GM21367 (cell line): ENCODE data around the gene PINLYP.

Source experiments
- ATAC-seq: cut with Tn5 transposase; IDR thresholded peaks from one replicate; pipeline ENCODE4 v1.9.1; 2021; ENCODE audit not compliant: unreplicated experiment

The PINLYP gene

GRCh38 chr19:43575156-43575950 lies at the start of gene PINLYP, which contains the start of gene XRCC1:
PINLYP (plus strand) TSS chr19:43575801; CDS start chr19:43577192, 1,391 bp downstream.
XRCC1 (minus strand) TSS chr19:43575527; CDS start chr19:43575458, 69 bp downstream.
- peak; percentile 89 for ATAC-seq

GRCh38 chr19:43525836-43526771 lies 49.5 kb upstream of the PINLYP start:
- no peak for ATAC-seq

DNA sequence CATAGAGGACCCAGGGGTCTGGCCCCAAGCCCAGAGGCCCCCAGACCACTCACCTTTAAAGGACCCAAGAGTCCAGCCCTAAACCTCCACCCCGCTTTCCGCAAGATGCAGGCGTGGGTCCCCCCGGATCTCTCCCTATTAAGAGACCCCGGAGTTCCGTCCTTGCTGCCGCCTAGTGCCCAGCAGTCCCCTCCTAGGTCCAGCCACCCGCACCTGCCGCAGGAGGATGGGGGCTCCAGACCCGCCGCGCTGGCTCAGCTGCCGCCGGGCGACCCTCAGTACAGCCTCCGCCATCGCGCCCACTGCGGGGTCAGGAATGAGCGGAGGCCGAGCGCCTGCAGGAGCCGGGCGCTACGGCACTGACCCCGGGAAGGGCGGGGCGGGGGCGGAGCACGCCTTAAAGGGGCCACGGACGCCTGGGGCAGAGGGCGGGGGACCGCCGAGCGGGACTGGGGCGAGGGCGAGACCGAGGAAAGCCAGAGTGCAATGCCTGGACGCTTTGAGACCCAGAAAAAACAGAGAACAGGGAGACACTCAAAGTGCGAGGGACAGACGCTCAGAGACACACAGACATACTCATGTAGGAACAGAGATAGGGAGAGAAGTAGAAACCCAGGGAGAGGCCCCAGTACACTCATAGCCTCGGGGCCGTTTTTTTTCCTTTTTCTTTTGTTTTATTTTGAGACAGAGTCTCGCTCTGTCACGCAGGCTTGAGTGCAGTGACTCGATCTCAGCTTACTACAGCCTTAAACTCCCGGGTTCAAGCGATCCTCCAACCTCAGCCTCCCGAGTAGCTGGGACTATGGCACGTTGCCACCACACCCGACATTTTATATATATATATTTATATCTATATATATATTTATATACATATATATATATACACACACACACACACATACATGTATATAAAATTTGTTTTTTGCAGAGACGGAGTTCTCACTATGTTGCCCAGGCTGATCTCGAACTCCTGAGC lies 48.4 kb upstream of the PINLYP start, which contains the start of gene ETHE1:
TSS of gene ETHE1 (minus strand) at position 318 of the 976 bp plus-strand sequence. CDS start at position 294, 24 bp downstream.
- no peak for ATAC-seq

- ATAC-seq, result no peak
Measured at GRCh38 chr19:43527860-43528622, 47.6 kb upstream of the PINLYP start.

DNA sequence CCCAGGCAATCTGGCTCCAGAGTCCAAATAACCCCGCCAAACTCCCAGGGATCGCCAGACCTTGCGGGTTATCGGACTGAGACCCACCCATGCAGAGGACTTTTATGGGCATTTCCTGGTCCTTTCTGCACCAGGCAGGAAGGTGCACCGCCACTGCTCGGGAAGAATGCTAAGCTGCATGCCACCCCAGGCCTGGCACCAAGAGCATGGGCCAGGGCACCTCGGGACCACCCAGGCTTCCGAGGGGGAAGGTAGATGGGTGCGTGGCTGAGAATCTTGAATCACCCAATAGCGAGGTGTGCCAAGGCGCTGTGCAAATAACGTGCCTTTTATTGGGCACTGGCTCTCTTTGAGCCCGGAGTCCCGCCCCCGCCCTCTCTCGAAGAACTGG lies 43.0 kb upstream of the PINLYP start:
- ATAC-seq, result no peak

DNA sequence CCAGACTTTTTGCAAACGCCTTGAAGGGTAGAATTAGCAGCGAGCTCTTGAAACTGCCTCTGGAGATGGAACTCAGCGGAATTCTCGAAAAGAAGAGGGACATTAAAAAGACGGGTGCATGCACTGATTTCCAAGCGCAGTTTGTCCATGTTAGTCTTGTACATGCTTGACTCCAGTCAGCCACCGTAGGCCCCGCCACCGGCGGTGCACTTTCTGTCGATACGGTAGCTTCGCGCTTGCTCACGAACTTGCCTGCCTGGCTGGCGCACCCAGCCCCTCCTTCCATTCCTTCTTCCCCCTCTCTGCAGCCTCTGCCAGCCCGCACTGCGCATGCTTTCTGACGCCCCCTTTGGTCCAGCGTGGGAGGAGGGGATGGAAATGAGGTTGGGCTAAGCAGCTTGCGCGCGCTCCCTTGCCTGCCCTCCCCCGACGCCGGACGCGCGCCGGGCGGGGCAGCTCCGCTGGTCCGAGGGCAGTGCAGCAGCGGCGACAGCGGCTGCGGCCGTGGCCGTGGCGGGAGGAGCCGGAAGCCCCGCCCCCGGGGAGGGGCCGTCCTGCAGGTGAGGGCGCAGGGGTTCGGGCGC lies 42.5 kb upstream of the PINLYP start, which contains the start of gene ZNF575:
TSS of gene ZNF575 (plus strand) at position 227 of the 584 bp plus-strand sequence. CDS start 1,235 bp downstream, outside the sequence.
- ATAC-seq, result no peak

DNA sequence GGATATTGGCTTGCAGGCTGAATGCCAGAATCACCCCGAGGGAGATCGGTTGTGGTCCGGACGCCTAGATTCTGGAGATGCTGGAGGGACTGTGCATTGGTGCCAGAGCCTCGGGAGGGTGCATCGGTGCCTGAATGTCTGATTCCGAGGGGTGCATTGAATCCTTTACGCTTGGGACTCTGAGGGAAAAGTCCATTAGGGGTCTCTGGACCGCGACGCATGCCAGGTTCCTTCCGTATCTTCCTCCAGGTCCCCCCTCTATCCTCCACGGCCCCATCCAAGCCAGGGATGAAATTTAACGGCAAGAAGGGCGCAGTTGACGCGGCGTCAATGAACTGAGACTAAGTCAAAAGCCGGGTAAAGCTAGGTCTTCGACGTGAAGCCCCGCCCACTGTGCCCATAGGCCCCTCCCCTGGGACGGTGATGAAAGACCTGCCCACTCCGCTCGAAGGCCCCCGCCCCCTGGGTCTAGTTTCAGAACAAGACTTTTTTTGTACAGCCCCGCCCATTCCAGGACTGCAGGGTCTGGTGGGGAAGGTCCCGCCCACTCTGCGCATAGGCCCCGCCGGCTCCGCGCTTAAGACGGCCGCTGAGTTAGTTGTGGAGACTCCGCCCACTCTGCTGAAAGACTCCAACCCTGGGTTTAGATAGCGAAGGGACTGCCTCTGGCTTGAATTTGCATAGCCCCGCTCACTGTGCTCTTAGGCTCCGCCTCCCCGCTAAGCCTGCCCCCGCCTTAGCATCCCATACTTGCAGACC lies 41.9 kb upstream of the PINLYP start:
- peak; percentile 47 for ATAC-seq

DNA sequence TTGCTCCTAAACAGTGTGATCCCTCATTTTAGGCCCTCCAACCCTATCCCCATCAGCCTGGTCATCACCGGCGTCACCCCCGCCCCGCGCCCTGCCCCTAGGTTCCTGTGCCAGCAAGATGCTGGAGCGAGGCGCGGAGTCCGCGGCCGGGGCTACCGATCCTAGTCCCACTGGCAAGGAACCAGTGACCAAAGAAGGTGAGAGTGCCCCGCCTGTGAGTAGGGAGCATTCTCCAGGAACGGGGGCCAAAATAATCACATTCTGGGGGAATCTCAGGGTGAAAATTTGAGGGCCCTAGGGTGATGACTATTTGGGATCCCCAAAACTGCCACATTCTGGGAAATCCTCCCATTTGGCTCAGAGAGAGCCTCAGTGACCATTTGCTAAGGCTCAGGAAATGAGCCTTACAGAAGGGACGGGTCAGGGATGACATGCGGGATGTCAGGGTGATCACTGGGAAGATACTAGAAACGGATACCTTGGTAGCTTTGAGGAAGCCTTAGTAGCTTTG lies 41.2 kb upstream of the PINLYP start:
- ATAC-seq, result no peak

DNA sequence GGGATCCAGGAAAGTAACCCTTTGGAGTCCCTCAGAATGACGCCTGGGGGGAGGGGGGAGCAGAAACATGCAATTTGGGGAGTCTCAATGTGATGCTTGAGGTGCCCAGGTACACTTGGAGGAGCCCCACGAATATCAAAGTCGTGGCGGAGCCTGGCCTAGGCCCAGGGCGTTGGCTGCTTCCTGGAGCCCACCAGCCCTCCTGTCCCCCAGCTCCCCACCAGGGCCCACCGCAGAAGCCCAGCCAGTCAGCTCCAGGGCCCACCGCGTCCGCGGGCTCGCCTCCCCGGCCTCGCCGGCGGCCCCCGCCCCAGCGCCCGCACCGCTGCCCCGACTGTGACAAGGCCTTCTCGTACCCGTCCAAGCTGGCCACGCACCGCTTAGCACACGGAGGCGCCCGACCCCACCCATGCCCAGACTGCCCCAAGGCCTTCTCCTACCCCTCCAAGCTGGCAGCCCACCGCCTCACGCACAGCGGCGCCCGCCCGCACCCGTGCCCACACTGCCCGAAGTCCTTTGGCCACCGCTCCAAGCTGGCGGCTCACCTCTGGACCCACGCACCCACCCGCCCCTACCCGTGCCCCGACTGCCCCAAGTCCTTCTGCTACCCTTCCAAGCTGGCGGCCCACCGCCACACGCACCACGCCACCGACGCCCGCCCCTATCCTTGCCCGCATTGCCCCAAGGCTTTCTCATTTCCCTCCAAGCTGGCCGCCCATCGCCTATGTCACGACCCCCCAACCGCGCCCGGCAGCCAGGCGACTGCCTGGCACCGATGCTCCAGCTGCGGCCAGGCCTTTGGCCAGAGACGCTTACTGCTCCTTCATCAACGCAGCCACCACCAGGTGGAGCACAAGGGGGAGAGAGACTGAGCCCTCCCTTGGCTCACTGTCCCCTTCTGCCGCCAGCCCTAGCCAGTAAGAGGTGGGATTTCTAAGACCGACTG lies 40.5 kb upstream of the PINLYP start:
- ATAC-seq, result no peak

DNA sequence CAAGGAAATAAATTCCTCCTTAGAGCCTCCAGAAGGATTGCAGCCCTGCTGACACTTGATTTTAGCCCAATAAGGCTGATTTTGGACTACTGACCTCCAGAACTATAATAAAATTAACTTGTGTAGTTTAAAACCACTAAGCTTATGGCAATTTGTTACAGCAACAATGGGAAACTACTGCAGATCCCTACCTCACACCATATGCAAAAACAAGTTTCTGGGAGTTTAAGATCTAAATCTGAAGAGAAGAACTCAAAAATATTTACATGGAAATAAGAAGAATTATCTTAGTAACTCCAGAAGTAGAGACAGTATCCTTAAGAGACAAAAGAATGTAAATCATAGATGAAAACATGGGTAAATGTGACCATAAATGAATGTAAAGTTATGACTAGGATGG lies 36.7 kb upstream of the PINLYP start:
- ATAC-seq, result no peak

GRCh38 chr19:43540381-43540780 lies 35.2 kb upstream of the PINLYP start:
- ATAC-seq, result no peak

- no peak for ATAC-seq
Measured at GRCh38 chr19:43541920-43542650, 33.5 kb upstream of the PINLYP start.

GRCh38 chr19:43544077-43544476 lies 31.5 kb upstream of the PINLYP start:
- ATAC-seq, result no peak

GRCh38 chr19:43545276-43545675 lies 30.3 kb upstream of the PINLYP start:
- ATAC-seq, result no peak

DNA sequence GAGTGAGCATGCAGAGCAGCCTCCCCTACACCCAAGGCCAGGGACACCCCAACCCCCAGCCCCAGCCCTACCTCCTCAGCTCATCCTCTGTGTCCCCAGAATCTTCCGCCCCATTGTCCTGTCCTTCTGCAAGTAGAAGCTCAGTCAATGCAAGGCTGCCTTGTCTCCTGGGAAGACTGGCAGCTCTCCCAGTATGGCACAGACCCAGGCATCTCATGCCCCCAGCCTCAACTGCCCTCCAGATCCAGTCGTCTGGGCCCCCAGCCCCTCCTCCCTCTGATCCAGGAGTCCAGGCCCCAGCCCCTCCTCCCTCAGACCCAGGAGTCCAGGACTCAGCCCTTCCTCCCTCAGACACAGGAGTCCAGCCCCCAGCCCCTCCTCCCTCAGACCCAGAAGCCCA lies 29.6 kb upstream of the PINLYP start:
- no peak for ATAC-seq

GRCh38 chr19:43546581-43546980 lies 29.0 kb upstream of the PINLYP start:
- ATAC-seq, result no peak
